ENCODE measurements around the gene PERP.
"Not testable (repeated sequence)": the region's sequence is repeated elsewhere in the genome, so short reads cannot be mapped to it uniquely, and the experiment has no call there.

The PERP gene

GRCh38 chr6:138104618-138105213, 2.5 kb downstream of the PERP start:
- DNase-seq = no peak

GRCh38 chr6:138103871-138104270, 3.3 kb downstream of the PERP start:
- DNase-seq = no peak

GRCh38 chr6:138101946-138102731, 5.1 kb downstream of the PERP start:
- DNase-seq = no peak

- DNase-seq = no peak
Observed at GRCh38 chr6:138099832-138100231, 7.4 kb downstream of the PERP start.

DNA sequence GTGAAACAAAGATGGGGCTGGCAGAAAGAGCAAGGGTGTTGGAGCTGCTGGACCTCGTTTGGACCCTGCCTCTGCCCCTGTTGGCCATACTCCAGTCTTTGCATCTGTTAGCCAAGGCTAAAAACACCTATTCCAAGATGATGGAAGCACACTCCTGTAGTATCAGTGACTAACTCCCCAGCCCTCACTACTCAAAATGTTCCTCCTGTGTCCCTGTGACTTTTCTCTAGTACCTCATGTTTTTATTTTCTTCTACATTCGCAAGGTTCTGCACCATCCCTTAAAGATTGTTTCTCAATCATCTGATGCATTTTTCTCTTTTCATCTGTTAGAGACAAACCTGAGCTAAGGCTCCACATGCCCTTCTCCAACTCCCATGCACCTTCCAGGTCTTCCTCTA, 8.9 kb downstream of the PERP start:
- no peak for DNase-seq

DNA sequence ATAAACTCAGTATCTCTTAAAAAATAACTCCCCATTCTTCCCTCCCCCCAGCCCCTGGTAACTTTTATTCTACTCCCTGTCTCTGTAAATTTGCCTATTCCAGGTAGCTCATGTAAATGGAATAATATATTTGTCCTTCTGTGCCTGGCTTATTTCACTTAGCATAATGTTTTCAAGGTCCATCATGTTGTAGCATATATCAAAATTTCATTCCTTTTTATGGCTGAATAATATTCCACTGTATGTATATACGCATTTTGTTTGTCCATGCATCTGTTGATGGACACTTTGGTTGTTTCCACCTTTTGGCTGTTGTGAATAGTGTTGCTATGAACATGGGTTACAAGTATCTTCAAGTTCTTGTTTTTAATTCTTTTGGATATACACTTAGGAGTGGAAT, 13.0 kb downstream of the PERP start:
- no peak for DNase-seq

- no peak for DNase-seq
Observed at GRCh38 chr6:138093632-138094031, 13.6 kb downstream of the PERP start.

- no peak for DNase-seq
Observed at GRCh38 chr6:138092686-138093085, 14.5 kb downstream of the PERP start.

- no peak for DNase-seq
Observed at GRCh38 chr6:138089325-138089724, 17.9 kb downstream of the PERP start.

DNA sequence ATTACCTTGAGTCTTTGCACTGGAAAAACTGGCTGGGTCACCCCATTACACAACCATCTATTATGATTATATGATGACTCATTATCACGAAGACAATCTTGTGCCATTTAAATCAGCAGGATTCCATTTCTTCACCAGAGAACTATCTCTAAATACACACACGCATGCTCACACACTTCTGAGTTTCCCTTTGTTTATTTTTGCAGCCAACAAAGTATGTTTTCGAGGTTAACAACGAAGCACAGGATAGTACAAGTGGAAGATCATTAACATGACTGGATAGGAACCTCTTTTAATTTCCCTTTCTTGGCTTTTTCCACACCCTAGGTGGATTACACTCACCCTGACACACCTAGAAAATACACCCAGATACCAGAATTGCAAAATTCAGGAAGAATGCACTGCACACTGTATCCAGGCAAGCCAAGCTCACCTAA, 18.9 kb downstream of the PERP start:
- DNase-seq = peak; percentile 51

- no peak for DNase-seq
Observed at GRCh38 chr6:138087593-138088325, 19.5 kb downstream of the PERP start.

DNA sequence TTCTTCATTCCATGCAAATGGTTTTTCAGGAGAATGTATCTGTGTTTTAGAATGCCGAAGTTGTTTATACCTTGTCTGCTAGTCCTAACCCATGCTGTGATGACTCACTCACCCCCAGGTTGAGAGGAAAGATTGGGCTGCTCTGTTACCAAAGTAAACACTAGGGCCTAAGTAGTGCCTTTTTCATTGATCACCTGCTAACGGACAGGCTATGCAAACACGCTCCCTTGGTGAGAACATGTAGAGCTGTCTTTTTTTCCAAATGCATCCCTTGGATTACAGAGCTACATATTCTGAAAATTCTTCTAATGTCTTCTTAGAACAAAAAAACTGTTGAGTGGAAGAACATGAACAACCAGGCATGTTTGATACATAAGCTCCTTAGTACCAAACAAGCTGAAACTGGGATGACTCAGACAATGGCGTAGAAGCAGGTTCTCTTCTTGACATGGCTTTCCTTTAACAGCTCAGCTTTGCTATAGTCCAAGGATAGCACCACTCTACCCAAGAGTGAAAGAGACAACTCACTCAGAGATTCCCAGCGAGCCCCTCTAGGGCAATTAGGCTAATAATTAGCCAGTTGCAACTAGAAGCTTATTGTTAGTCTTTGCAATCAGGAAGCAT, 20.5 kb downstream of the PERP start:
- DNase-seq = peak; percentile 49

- DNase-seq = no peak
Observed at GRCh38 chr6:138085839-138086222, 21.4 kb downstream of the PERP start.

- no peak for DNase-seq
Observed at GRCh38 chr6:138084904-138085838, 22.0 kb downstream of the PERP start.

DNA sequence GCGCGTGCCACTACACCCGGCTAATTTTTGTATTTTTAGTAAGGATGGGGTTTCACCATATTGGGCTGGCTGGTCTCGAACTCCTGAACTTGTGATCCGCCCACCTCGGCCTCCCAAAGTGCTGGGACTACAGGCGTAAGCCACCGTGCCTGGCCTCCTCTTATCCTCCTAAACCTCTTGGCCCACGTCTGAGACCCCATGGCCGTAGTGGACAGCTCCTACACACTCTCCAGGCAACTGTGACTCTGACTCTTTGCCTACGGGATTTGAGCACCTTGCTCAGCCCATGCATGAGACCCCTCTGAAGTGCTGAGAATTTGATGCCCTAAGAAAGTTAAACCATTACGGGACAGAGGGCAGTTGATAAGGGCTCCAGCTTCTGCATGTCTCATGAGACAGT, 25.0 kb downstream of the PERP start:
- DNase-seq = no peak

DNA sequence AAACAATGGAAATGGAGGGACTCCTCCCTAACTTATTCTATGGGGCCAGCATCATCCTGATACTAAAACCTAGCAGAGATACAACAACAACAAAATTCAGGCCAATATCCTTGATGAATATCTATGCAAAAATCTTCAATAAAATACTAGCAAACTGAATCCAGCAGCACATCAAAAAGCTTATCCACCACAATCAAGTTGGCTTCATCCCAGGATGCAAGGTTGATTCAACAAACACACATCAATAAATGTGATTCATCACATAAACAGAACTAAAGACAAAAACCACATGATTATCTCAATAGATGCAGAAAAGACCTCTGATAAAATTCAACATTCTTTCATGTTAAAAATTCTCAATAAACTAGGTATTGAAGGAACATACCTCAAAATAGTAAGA, 27.7 kb downstream of the PERP start:
- not testable (repeated sequence) for DNase-seq

DNA sequence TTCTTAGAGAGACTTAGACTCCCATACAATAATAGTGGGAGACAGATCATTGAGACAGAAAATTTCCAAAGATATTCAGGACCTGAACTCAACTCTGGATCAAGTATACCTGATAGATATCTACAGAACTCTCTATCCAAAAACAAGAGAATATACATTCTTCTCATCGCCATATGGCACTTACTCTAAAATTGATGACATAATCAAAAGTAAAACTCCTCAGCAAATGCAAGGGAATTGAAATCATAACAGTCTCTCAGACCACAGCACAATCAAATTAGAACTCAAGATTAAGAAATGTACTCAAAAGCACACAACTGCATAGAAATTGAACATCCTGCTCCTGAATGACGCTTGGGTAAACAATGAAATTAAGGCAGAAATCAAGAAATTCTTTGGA, 28.7 kb downstream of the PERP start:
- DNase-seq = no peak

GRCh38 chr6:138073264-138073663, 34.0 kb downstream of the PERP start:
- DNase-seq = no peak

DNA sequence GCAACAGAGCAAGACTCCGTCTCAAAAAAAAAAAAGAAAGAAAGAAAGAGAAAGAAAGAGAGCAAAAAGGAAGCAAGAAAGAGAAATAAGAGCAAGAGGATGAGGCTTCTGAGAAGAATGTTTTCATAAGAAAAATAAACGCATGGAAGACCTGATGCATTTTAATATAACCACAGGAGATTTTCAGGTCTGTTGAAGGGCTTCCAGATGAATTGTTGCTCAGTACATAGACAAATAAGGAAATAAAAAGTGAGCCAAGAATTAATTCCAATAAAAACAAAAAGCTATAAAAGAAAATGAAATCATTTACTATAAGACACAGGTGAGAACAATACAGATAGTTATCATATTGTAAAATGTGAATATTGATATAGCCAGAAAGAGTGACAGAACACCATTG, 43.5 kb downstream of the PERP start:
- no peak for DNase-seq

GRCh38 chr6:138054982-138055381, 52.2 kb downstream of the PERP start:
- DNase-seq = no peak

DNA sequence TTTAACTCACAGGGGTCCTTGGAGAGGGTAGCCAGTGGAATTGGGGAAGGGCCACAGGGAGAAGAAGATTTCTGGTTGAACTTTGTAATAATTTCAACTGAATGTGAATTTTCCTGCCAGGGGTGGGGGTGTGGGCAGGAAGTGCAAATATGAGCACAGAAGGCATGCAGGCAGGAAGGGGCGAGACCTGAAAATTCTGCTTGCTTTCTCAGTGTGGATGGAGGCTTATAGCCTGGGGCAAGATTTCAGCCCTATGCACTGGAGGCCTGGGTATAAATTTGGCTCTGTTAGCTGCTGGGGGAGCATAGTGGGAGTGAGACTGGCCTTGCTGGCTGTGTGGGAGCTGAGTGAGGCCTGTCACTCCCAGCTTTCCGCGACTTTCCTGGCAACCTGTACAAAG, 54.4 kb downstream of the PERP start:
- no peak for DNase-seq

DNA sequence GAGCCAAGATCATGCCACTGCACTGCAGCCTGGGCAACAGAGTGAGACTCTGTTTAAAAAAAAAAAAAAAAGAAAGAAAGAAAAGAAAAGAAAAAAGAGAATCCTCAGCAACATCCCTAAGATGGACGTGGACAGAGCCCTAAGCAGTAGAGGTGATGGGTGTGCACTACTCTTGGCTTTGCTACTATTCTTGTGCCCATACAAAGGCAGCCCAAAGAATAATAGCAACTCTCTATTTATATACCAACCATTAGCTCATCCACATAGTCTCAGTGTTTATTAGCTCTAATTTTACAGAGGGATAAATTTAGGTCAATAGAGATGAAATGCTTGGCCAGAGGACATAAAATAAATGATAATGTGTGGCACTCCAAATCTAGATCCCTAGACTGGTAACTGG, 62.2 kb downstream of the PERP start:
- DNase-seq = no peak

DNA sequence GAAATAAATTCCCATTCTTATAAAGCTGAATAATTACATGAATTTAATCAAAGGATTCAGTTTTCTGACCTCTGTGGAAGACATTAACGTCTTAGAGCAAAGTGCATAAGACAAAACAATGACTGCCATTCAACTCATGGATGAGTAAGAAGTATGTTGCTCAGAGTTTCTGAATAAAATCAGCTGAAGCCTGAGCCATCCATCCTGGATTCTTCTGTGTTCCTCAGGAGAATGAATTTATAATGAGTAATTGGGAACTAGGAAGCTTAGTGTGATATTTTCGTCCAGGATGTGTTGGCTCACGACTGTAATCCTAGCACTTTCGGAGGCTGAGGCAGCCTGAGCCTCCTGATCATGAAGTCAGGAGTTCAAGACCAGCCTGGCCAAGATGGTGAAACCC, 62.8 kb downstream of the PERP start:
- DNase-seq = no peak
